GM12872 (cell line): ENCODE data around the gene PIGR.

ENCODE experiments used
- CTCF ChIP-seq: IDR thresholded peaks from 3 replicates; pipeline ENCODE4 v1.5.1; 2011; ENCODE audit warnings: low read depth, mild to moderate bottlenecking, low read length, moderate library complexity; ENCODE audit not compliant: insufficient read depth

PIGR gene

GRCh38 chr1:206907304-206907991 lies 38.8 kb downstream of the PIGR start:
- peak; percentile 25; the same call in 1 of the 3 replicates for TF ChIP-seq CTCF

- TF ChIP-seq CTCF, result no peak
Measured at GRCh38 chr1:206905295-206906164, 40.7 kb downstream of the PIGR start.

GRCh38 chr1:206904423-206905142 lies 41.7 kb downstream of the PIGR start:
- TF ChIP-seq CTCF, result no peak

- TF ChIP-seq CTCF, result no peak
Measured at GRCh38 chr1:206903687-206904086, 42.6 kb downstream of the PIGR start.

- TF ChIP-seq CTCF, result no peak
Measured at GRCh38 chr1:206902702-206903101, 43.6 kb downstream of the PIGR start.

GRCh38 chr1:206901944-206902343 lies 44.3 kb downstream of the PIGR start:
- TF ChIP-seq CTCF, result no peak

- no peak for TF ChIP-seq CTCF
Measured at GRCh38 chr1:206900149-206900548, 46.1 kb downstream of the PIGR start.
